Fibroblast of the aortic adventitia (primary cell): ENCODE measurements around the gene IGSF3. TPM values are rescaled to one million over a fixed set of nuclear protein-coding genes. Genes with fewer than 3 reads are reported as not detected.

Experiments
- DNase-seq: peaks from one replicate; pipeline ENCODE4 v3.0.0-alpha.2; 2010; ENCODE audit warnings: low read depth
- H3K4me3 ChIP-seq: 2 replicates; pipeline ENCODE4 v1.5.1; 2011; ENCODE audit warnings: low read depth, mild to moderate bottlenecking, control low read depth, low read length, moderate library complexity
- CTCF ChIP-seq: IDR thresholded peaks from 2 replicates; pipeline ENCODE4 v1.5.1; 2011; ENCODE audit warnings: mild to moderate bottlenecking, low read length, control low read depth, inconsistent platforms; ENCODE audit not compliant: insufficient read depth
- total RNA-seq: library from RNA; depleted of rRNA; stranded (reverse); fragments of >200 nt; gene quantifications from 2 replicates; pipeline ENCODE4 v1.2.3, GENCODE V29; 2012; ENCODE audit warnings: low replicate concordance

Gene IGSF3
- total RNA-seq, 1 donor: 0.27 TPM

- DNase-seq: no peak
- TF ChIP-seq CTCF: no peak
- no peak overlapping the region for H3K4me3 ChIP-seq
Measured at GRCh38 chr1:116699605-116700004, 32.1 kb upstream of the IGSF3 start.

GRCh38 chr1:116698244-116698595 lies 30.7 kb upstream of the IGSF3 start:
- DNase-seq: no peak
- no peak for TF ChIP-seq CTCF
- H3K4me3 ChIP-seq: no peak overlapping the region

GRCh38 chr1:116697548-116698243 lies 30.2 kb upstream of the IGSF3 start:
- no peak overlapping the region for H3K4me3 ChIP-seq
- DNase-seq: no peak
- no peak for TF ChIP-seq CTCF

- H3K4me3 ChIP-seq: no peak overlapping the region
- DNase-seq: peak; percentile 28
- TF ChIP-seq CTCF: no peak
Measured at GRCh38 chr1:116694524-116694923, 27.0 kb upstream of the IGSF3 start.

- DNase-seq: peak; percentile 71
- H3K4me3 ChIP-seq: no peak overlapping the region
- TF ChIP-seq CTCF: no peak
Measured at GRCh38 chr1:116693759-116694480, 26.4 kb upstream of the IGSF3 start.

- H3K4me3 ChIP-seq: no peak overlapping the region
- no peak for DNase-seq
- no peak for TF ChIP-seq CTCF
Measured at GRCh38 chr1:116692879-116693278, 25.3 kb upstream of the IGSF3 start.
